ENCODE results near the gene KCNAB1. TPM values are rescaled to one million over a fixed set of nuclear protein-coding genes. Genes with fewer than 3 reads are reported as not detected.

The KCNAB1 gene
- total and polyA plus RNA-seq, 2 donors (not counting 1 experiment from before 2014, with no cell fraction given) = not detected

- Histone ChIP-seq H3K4me3 (ENCODE audit: control extremely low read depth in 1 of 5, extremely low read depth in 1 of 5, insufficient read depth in 1 of 5, low read depth in 2 of 5, low read length in 4 of 5) (no peak overlapping the region), H3K4me2 (replicated peaks; ENCODE audit: low read depth, low read length, poor library complexity, severe bottlenecking) (no peak overlapping the region), H2AFZ (ENCODE audit: insufficient read depth, low read depth, low read length, poor library complexity, severe bottlenecking) (no peak overlapping the region), H4K20me1 (ENCODE audit: control insufficient read depth, insufficient read depth, low read length, poor library complexity, severe bottlenecking) (no peaks in the 10 kb centered on the region), H3K79me2 (ENCODE audit: control insufficient read depth, insufficient read depth, low read length) (no peaks in the 10 kb centered on the region), H3K27me3 (replicated peaks in 1 of 4; ENCODE audit: control extremely low read depth in 1 of 4, control insufficient read depth in 3 of 4, insufficient read depth in 4 of 4, low read length in 3 of 4) (peaks cover 0 to 12% (median 5%) of the 10 kb centered on the region in 4 experiments), H3K27ac (ENCODE audit: low read length in 2 of 2) (no peak overlapping the region), H3K9me3 (ENCODE audit: control extremely low read depth in 1 of 3, control insufficient read depth in 2 of 3, insufficient read depth in 1 of 3, low read length in 2 of 3) (no peaks in the 10 kb centered on the region), H3K4me1 (ENCODE audit: control insufficient read depth in 2 of 2, insufficient read depth in 2 of 2, low read length in 2 of 2) (no peaks in the 10 kb centered on the region), H3K36me3 (replicated peaks in 1 of 2; ENCODE audit: control extremely low read depth in 1 of 2, control insufficient read depth in 1 of 2, extremely low read depth in 1 of 2, insufficient read depth in 2 of 2, low read length in 1 of 2) (no peaks in the 10 kb centered on the region), H3K9ac (ENCODE audit: low read length) (no peak overlapping the region)
- Mint-ChIP-seq H3K4me1 (no peaks in the 10 kb centered on the region), H3K9me3 (ENCODE audit: insufficient read depth) (no peaks in the 10 kb centered on the region), H3K27me3 (peaks cover 40% of the 10 kb centered on the region), H3K27ac (no peak overlapping the region), H3K4me3 (no peak overlapping the region)
- CTCF ChIA-PET = no interaction called here
- intact Hi-C loops (cut with micrococcal nuclease) = no loop called here
- POLR2A ChIA-PET = no interaction called here
- 99% methylated on average over 7 of the region's 8 CpGs for WGBS (ENCODE audit: insufficient coverage)
- DNase-seq (no peak), ATAC-seq (ENCODE audit: low read depth) (no peak)
- no peak for TF ChIP-seq EZH2 (IDR thresholded peaks at IDR 0.05; ENCODE audit: borderline replicate concordance, insufficient read depth, low read depth, low read length, poor library complexity, severe bottlenecking)
- TF ChIP-seq CTCF (IDR thresholded peaks at IDR 0.05) = no peak
Measured at GRCh38 chr3:156297582-156297981, 177.2 kb downstream of the KCNAB1 start.

- H3K36me3 ChIP-seq (replicated peaks in 1 of 2; ENCODE audit: control extremely low read depth in 1 of 2, control insufficient read depth in 1 of 2, extremely low read depth in 1 of 2, insufficient read depth in 2 of 2, low read length in 1 of 2) = no peaks in the 10 kb centered on the region
- intact Hi-C loops (cut with micrococcal nuclease) = no loop called here
- H4K20me1 ChIP-seq (ENCODE audit: control insufficient read depth, insufficient read depth, low read length, poor library complexity, severe bottlenecking) = no peaks in the 10 kb centered on the region
- no peak overlapping the region for H3K4me3 ChIP-seq (ENCODE audit: control extremely low read depth in 1 of 5, extremely low read depth in 1 of 5, insufficient read depth in 1 of 5, low read depth in 2 of 5, low read length in 4 of 5)
- Mint-ChIP-seq H3K27ac (no peak overlapping the region), H3K9me3 (ENCODE audit: insufficient read depth) (no peaks in the 10 kb centered on the region), H3K4me3 (no peak overlapping the region), H3K4me1 (no peaks in the 10 kb centered on the region), H3K27me3 (peaks cover 37% of the 10 kb centered on the region)
- peaks cover 0 to 12% (median 5%) of the 10 kb centered on the region in 4 experiments for H3K27me3 ChIP-seq (replicated peaks in 1 of 4; ENCODE audit: control extremely low read depth in 1 of 4, control insufficient read depth in 3 of 4, insufficient read depth in 4 of 4, low read length in 3 of 4)
- WGBS (ENCODE audit: insufficient coverage) = 100% methylated on average over 1 of the region's 6 CpGs
- no peak overlapping the region for H3K9ac ChIP-seq (ENCODE audit: low read length)
- CTCF ChIA-PET = no interaction called here
- no peaks in the 10 kb centered on the region for H3K79me2 ChIP-seq (ENCODE audit: control insufficient read depth, insufficient read depth, low read length)
- no peaks in the 10 kb centered on the region for H3K4me1 ChIP-seq (ENCODE audit: control insufficient read depth in 2 of 2, insufficient read depth in 2 of 2, low read length in 2 of 2)
- ATAC-seq (ENCODE audit: low read depth) (no peak), DNase-seq (no peak)
- H2AFZ ChIP-seq (ENCODE audit: insufficient read depth, low read depth, low read length, poor library complexity, severe bottlenecking) = no peak overlapping the region
- H3K9me3 ChIP-seq (ENCODE audit: control extremely low read depth in 1 of 3, control insufficient read depth in 2 of 3, insufficient read depth in 1 of 3, low read length in 2 of 3) = no peaks in the 10 kb centered on the region
- no peak overlapping the region for H3K27ac ChIP-seq (ENCODE audit: low read length in 2 of 2)
- TF ChIP-seq CTCF (IDR thresholded peaks at IDR 0.05) (no peak), EZH2 (IDR thresholded peaks at IDR 0.05; ENCODE audit: borderline replicate concordance, insufficient read depth, low read depth, low read length, poor library complexity, severe bottlenecking) (no peak)
- POLR2A ChIA-PET = no interaction called here
- H3K4me2 ChIP-seq (replicated peaks; ENCODE audit: low read depth, low read length, poor library complexity, severe bottlenecking) = no peak overlapping the region
Measured at GRCh38 chr3:156298014-156298413, 177.6 kb downstream of the KCNAB1 start.

All from B cell (primary cell).